GM20000 (cell line): Measurements from ENCODE around the gene SEMA4A.

Experiments used
- DNase-seq: peaks from one replicate; pipeline ENCODE4 v3.0.0; 2012; ENCODE audit warnings: low spot score
- CTCF ChIP-seq: IDR thresholded peaks from 2 replicates; pipeline ENCODE4 v1.5.1; 2012; ENCODE audit warnings: mild to moderate bottlenecking, control low read depth; ENCODE audit errors: extremely low read depth, missing control alignments

The SEMA4A gene

GRCh38 chr1:156217871-156218270, 64.5 kb downstream of the SEMA4A start:
- no peak for TF ChIP-seq CTCF
- peak; percentile 57 for DNase-seq

GRCh38 chr1:156220226-156220625, 66.8 kb downstream of the SEMA4A start:
- no peak for DNase-seq
- TF ChIP-seq CTCF: no peak

- TF ChIP-seq CTCF: no peak
- DNase-seq: no peak
Measured at GRCh38 chr1:156221986-156222692, 68.8 kb downstream of the SEMA4A start.

GRCh38 chr1:156225677-156226014, 72.3 kb downstream of the SEMA4A start:
- no peak for DNase-seq
- TF ChIP-seq CTCF: no peak

- no peak for TF ChIP-seq CTCF
- peak; percentile 76 for DNase-seq
Measured at GRCh38 chr1:156226116-156226538, 72.7 kb downstream of the SEMA4A start.

- TF ChIP-seq CTCF: no peak
- no peak for DNase-seq
Measured at GRCh38 chr1:156226782-156227181, 73.4 kb downstream of the SEMA4A start.
